ENCODE measurements around the gene PUDP.
"Not testable (repeated sequence)": the region's sequence is repeated elsewhere in the genome, so short reads cannot be mapped to it uniquely, and the experiment has no call there.

The PUDP gene

GRCh38 chrX:7052541-7052940 lies 95.4 kb downstream of the PUDP start:
- H3K27ac ChIP-seq, result no peak overlapping the region
- DNase-seq (ENCODE audit: low read depth, low spot score), result no peak

GRCh38 chrX:7050271-7050670 lies 97.7 kb downstream of the PUDP start:
- DNase-seq (ENCODE audit: low read depth, low spot score), result no peak
- H3K27ac ChIP-seq, result no peak overlapping the region

- DNase-seq (ENCODE audit: low read depth, low spot score), result no peak
These were observed 100.0 kb downstream of the PUDP start for GRCh38 chrX:7047951-7048350.

GRCh38 chrX:7045238-7045955 lies 102.6 kb downstream of the PUDP start:
- no peak for DNase-seq (ENCODE audit: low read depth, low spot score)
- H3K27ac ChIP-seq, result no peak overlapping the region

More at GRCh38 chrX:7047951-7048350, 100.0 kb downstream of the PUDP start:
- H3K27ac ChIP-seq, result no peak overlapping the region

- H3K27ac ChIP-seq, result peak overlapping the region; percentile 70
- DNase-seq (ENCODE audit: low read depth, low spot score), result peak; percentile 27
These were observed 104.0 kb downstream of the PUDP start for GRCh38 chrX:7043796-7044433.

- no peak overlapping the region for H3K27ac ChIP-seq
- DNase-seq (ENCODE audit: low read depth, low spot score), result no peak
These were observed 119.7 kb downstream of the PUDP start for GRCh38 chrX:7028246-7028645.

- no peak overlapping the region for H3K27ac ChIP-seq
- DNase-seq (ENCODE audit: low read depth, low spot score), result no peak
These were observed 120.9 kb downstream of the PUDP start for GRCh38 chrX:7027071-7027470.

- not testable (repeated sequence) for H3K27ac ChIP-seq; DNase-seq (ENCODE audit: low read depth, low spot score)
These were observed 121.6 kb downstream of the PUDP start for GRCh38 chrX:7026365-7026764.

- DNase-seq (ENCODE audit: low read depth, low spot score), result no peak
These were observed 122.5 kb downstream of the PUDP start for GRCh38 chrX:7025471-7025870.

GRCh38 chrX:7024850-7025249 lies 123.1 kb downstream of the PUDP start:
- peak; percentile 8 for DNase-seq (ENCODE audit: low read depth, low spot score)
- peak overlapping the region; percentile 22 for H3K27ac ChIP-seq

More at GRCh38 chrX:7025471-7025870, 122.5 kb downstream of the PUDP start:
- H3K27ac ChIP-seq, result peak overlapping the region; percentile 22

GRCh38 chrX:7022996-7023395 lies 125.0 kb downstream of the PUDP start:
- not testable (repeated sequence) for DNase-seq (ENCODE audit: low read depth, low spot score); H3K27ac ChIP-seq

- no peak for DNase-seq (ENCODE audit: low read depth, low spot score)
- H3K27ac ChIP-seq, result no peak overlapping the region
These were observed 126.0 kb downstream of the PUDP start for GRCh38 chrX:7021991-7022390.

GRCh38 chrX:7019555-7019954 lies 128.4 kb downstream of the PUDP start:
- no peak overlapping the region for H3K27ac ChIP-seq
- DNase-seq (ENCODE audit: low read depth, low spot score), result no peak

- H3K27ac ChIP-seq; DNase-seq (ENCODE audit: low read depth, low spot score): not testable (repeated sequence)
These were observed 135.6 kb downstream of the PUDP start for GRCh38 chrX:7012262-7012834.

- DNase-seq (ENCODE audit: low read depth, low spot score); H3K27ac ChIP-seq: not testable (repeated sequence)
These were observed 137.1 kb downstream of the PUDP start for GRCh38 chrX:7010897-7011296.

GRCh38 chrX:7007328-7007727 lies 140.6 kb downstream of the PUDP start:
- not testable (repeated sequence) for H3K27ac ChIP-seq; DNase-seq (ENCODE audit: low read depth, low spot score)
